Endothelial cell (in vitro differentiated cells): ENCODE measurements around the gene CPSF3. TPM values are rescaled to one million over a fixed set of nuclear protein-coding genes. Genes with fewer than 3 reads are reported as not detected.

Experiments used
- DNase-seq: peaks from one replicate; pipeline ENCODE4 v3.0.0; 2021; ENCODE audit warnings: low spot score
- H3K27ac Mint-ChIP-seq: one replicate; pipeline ENCODE4 v1.8.0; 2021; ENCODE audit warnings: mixed read lengths, inconsistent platforms; ENCODE audit not compliant: unreplicated experiment
- H3K27me3 Mint-ChIP-seq: one replicate; pipeline ENCODE4 v1.8.0; 2021; ENCODE audit warnings: mild to moderate bottlenecking, moderate library complexity, mixed read lengths, inconsistent platforms; ENCODE audit not compliant: unreplicated experiment
- H3K36me3 Mint-ChIP-seq: one replicate; pipeline ENCODE4 v1.8.0; 2021; ENCODE audit warnings: mild to moderate bottlenecking, low read depth, mixed read lengths, inconsistent platforms; ENCODE audit not compliant: unreplicated experiment
- H3K4me1 Mint-ChIP-seq: one replicate; pipeline ENCODE4 v1.8.0; 2021; ENCODE audit warnings: mild to moderate bottlenecking, mixed read lengths, inconsistent platforms; ENCODE audit not compliant: unreplicated experiment
- H3K4me3 Mint-ChIP-seq: one replicate; pipeline ENCODE4 v1.8.0; 2021; ENCODE audit warnings: mild to moderate bottlenecking, mixed read lengths, inconsistent platforms; ENCODE audit not compliant: unreplicated experiment
- H3K9me3 Mint-ChIP-seq: one replicate; pipeline ENCODE4 v1.8.0; 2021; ENCODE audit warnings: mixed read lengths, inconsistent platforms; ENCODE audit not compliant: unreplicated experiment
- total RNA-seq: library from RNA; stranded (reverse); fragmentation: NEBNext Ultra II Directional; extraction: Animal tissue kit (Norgen Biotek cat#: 25700); gene quantifications from one replicate; pipeline ENCODE4 v1.2.1, GENCODE V29; 2021; ENCODE audit not compliant: unreplicated experiment
- TF ChIP-seq, protein P1 (sequence below): fragments of 200-600 bp; sonication (generic); IDR thresholded peaks from one replicate; pipeline ENCODE4 v1.5.0; 2021; ENCODE audit warnings: antibody characterized with exemption; ENCODE audit not compliant: unreplicated experiment

CPSF3 gene
- total RNA-seq, 1 donor from 2014 or later = 55.2 TPM

DNA sequence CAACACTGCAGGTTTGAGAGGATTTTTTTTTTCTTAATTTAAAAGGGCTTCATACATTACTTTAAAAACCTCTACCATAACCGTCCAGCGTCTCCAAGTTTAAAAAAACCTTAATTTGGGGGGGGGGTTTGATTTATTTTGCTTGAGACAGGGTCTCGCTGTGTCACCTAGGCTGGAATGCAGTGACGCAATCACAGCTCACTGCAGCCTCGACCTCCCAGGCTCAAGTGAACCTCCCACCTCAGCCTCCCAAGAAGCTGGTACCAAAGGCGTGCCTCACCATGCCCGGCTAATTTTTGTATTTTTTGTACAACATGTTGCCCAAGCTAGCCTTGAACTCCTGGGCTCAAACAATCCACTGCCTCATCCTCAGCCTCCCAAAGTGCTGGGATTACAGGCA is 95.3 kb downstream of the CPSF3 start:
- Mint-ChIP-seq H3K27me3 (no peaks in the 10 kb centered on the region), H3K36me3 (peaks cover 16% of the 10 kb centered on the region), H3K27ac (no peak overlapping the region), H3K9me3 (no peaks in the 10 kb centered on the region), H3K4me1 (no peaks in the 10 kb centered on the region), H3K4me3 (no peak overlapping the region)
- DNase-seq = no peak
- TF ChIP-seq, protein P1, sequence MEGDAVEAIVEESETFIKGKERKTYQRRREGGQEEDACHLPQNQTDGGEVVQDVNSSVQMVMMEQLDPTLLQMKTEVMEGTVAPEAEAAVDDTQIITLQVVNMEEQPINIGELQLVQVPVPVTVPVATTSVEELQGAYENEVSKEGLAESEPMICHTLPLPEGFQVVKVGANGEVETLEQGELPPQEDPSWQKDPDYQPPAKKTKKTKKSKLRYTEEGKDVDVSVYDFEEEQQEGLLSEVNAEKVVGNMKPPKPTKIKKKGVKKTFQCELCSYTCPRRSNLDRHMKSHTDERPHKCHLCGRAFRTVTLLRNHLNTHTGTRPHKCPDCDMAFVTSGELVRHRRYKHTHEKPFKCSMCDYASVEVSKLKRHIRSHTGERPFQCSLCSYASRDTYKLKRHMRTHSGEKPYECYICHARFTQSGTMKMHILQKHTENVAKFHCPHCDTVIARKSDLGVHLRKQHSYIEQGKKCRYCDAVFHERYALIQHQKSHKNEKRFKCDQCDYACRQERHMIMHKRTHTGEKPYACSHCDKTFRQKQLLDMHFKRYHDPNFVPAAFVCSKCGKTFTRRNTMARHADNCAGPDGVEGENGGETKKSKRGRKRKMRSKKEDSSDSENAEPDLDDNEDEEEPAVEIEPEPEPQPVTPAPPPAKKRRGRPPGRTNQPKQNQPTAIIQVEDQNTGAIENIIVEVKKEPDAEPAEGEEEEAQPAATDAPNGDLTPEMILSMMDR = no peak

DNA sequence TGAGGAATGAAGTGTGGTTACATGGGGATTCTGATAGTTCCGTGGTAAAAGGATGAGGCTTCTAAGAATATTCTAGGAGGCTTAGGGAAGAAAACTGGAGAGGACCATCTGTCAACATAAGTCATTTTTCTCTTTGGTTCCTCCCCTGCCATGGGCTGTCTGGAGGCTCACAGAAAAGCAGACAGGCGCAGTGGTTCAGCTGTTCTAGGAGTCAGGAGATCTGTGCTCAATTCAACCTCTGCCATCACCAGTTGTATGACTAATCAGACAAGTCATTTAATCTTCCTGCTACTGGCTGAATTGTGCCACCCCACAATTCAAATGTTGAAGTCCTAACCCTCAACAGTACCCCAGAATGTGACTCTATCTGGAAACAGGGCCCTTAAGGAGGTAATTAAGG is 95.8 kb downstream of the CPSF3 start:
- Mint-ChIP-seq H3K36me3 (peaks cover 16% of the 10 kb centered on the region), H3K9me3 (no peaks in the 10 kb centered on the region), H3K4me3 (no peak overlapping the region), H3K27me3 (no peaks in the 10 kb centered on the region), H3K4me1 (no peaks in the 10 kb centered on the region), H3K27ac (no peak overlapping the region)
- TF ChIP-seq, protein P1 = no peak
- DNase-seq = no peak

Other genes with a start within 250 kb of the CPSF3 start
- 31.8 TPM for gene ASAP2, start 216.8 kb upstream of the CPSF3 start, total RNA-seq
- gene ITGB1BP1, start 126 bp upstream of the CPSF3 start, total RNA-seq = 97.3 TPM
- gene IAH1, start 50.9 kb downstream of the CPSF3 start, total RNA-seq = 37.5 TPM
- 39.7 TPM for gene ADAM17, start 132.2 kb downstream of the CPSF3 start, total RNA-seq
- 268 TPM for gene YWHAQ, start 207.3 kb downstream of the CPSF3 start, total RNA-seq